Fibroblast of lung (primary cell): ENCODE results near the gene WDR45B. TPM values are rescaled to one million over a fixed set of nuclear protein-coding genes. Genes with fewer than 3 reads are reported as not detected.

Experiments
- DNase-seq, 2 donors: peaks; one replicate each; pipeline versions ENCODE4 v3.0.0 to v3.0.0-alpha.2; 2010; ENCODE audit warnings: low read depth in 2 of 2
- H2AFZ ChIP-seq: 2 replicates; pipeline ENCODE4 v1.5.1; 2012; ENCODE audit warnings: low read length, control low read depth, inconsistent platforms
- H3K27ac ChIP-seq: 2 replicates; pipeline ENCODE4 v1.5.1; 2011; ENCODE audit warnings: low read length, control low read depth; ENCODE audit not compliant: insufficient read depth
- H3K27me3 ChIP-seq: 2 replicates; pipeline ENCODE4 v1.5.1; 2011; ENCODE audit warnings: mild to moderate bottlenecking, low read length; ENCODE audit not compliant: control insufficient read depth, insufficient read depth
- H3K36me3 ChIP-seq: 2 replicates; pipeline ENCODE4 v1.5.1; 2011; ENCODE audit warnings: low read length; ENCODE audit not compliant: control insufficient read depth, insufficient read depth
- H3K4me1 ChIP-seq: 2 replicates; pipeline ENCODE4 v1.5.1; 2011; ENCODE audit warnings: low read length; ENCODE audit not compliant: control insufficient read depth, insufficient read depth; ENCODE audit errors: extremely low read depth
- H3K4me2 ChIP-seq: 2 replicates; pipeline ENCODE4 v1.5.1; 2011; ENCODE audit warnings: low read length, control low read depth; ENCODE audit not compliant: insufficient read depth; ENCODE audit errors: extremely low read depth
- H3K4me3 ChIP-seq, 4 experiments: fragments of 200-600 bp in 1 of 4; sonication (generic) in 1 of 4; replicated peaks in 1 of 4; 2 replicates each; pipeline ENCODE4 v1.5.1; 2011 to 2016; ENCODE audit warnings: low read length in 4 of 4, low read depth in 3 of 4, mild to moderate bottlenecking in 3 of 4, control low read depth in 2 of 4, inconsistent platforms in 1 of 4, mixed read lengths in 1 of 4; ENCODE audit not compliant: insufficient read depth in 1 of 4; ENCODE audit errors: control extremely low read depth in 1 of 4
- H3K79me2 ChIP-seq: 2 replicates; pipeline ENCODE4 v1.5.1; 2012; ENCODE audit warnings: mild to moderate bottlenecking, low read length, inconsistent platforms; ENCODE audit not compliant: control insufficient read depth, insufficient read depth
- H3K9ac ChIP-seq: 2 replicates; pipeline ENCODE4 v1.5.1; 2011; ENCODE audit warnings: mild to moderate bottlenecking, low read length, control low read depth; ENCODE audit not compliant: insufficient read depth
- H3K9me3 ChIP-seq: 2 replicates; pipeline ENCODE4 v1.5.1; 2012; ENCODE audit warnings: low read depth, low read length; ENCODE audit not compliant: control insufficient read depth, insufficient read depth
- H4K20me1 ChIP-seq: 2 replicates; pipeline ENCODE4 v1.5.1; 2011; ENCODE audit warnings: low read length; ENCODE audit not compliant: control insufficient read depth, insufficient read depth; ENCODE audit errors: extremely low read depth
- EZH2 ChIP-seq: IDR thresholded peaks from 2 replicates; pipeline ENCODE4 v1.5.1; 2012; ENCODE audit warnings: low read length, control low read depth, mild to moderate bottlenecking; ENCODE audit errors: missing control alignments
- polyA plus RNA-seq, 2 donors: library from polyadenylated mRNA; depleted of rRNA in 1 of 2; stranded (reverse) in 1 of 2; unstranded in 1 of 2; fragments of >200 nt; gene quantifications; 2 replicates each; pipeline ENCODE4 v1.2.1, GENCODE V29; 2011 to 2012; ENCODE audit warnings: missing spikeins in 1 of 2
- total RNA-seq: library from RNA; depleted of rRNA; stranded (reverse); fragments of >200 nt; gene quantifications from 2 replicates; pipeline ENCODE4 v1.2.1, GENCODE V29; 2014
- TF ChIP-seq, protein P1 (sequence below), 2 donors: IDR thresholded peaks in 1 of 2; conservative IDR thresholded peaks in 1 of 2; 1 replicate in 1 of 2; 2 replicates in 1 of 2; pipeline ENCODE4 v1.5.1; 2011 to 2012; ENCODE audit warnings: low read length in 2 of 2, control low read depth in 1 of 2, inconsistent platforms in 1 of 2, low read depth in 1 of 2, mild to moderate bottlenecking in 1 of 2

WDR45B gene
- total and polyA plus RNA-seq, 2 donors (not counting 1 experiment from before 2014, with no cell fraction given) = 66.2 to 95.2 TPM

DNA sequence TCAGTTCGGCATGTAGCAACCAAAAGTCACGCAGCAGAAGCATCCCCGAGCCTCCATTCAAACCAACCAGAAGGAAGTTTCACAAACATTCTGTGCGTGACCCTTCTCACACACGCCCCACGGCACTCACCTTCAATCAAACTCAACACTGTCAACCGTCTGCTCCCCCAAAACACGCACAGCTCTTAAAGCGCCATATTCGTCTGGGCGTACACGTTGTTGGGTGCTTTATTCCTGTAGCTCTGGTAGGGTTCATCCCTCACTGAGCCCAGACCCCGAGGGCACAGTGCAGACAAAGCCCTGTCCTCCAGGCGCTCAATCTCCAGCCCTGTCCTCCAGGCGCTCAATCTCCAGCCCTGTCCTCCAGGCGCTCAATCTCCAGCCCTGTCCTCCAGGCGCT, 48.0 kb upstream of the WDR45B start:
- H3K79me2 ChIP-seq = no peaks in the 10 kb centered on the region
- no peak overlapping the region for H3K27ac ChIP-seq
- no peaks in the 10 kb centered on the region for H3K9me3 ChIP-seq
- no peaks in the 10 kb centered on the region for H4K20me1 ChIP-seq
- peaks cover 6% of the 10 kb centered on the region for H3K27me3 ChIP-seq
- H2AFZ ChIP-seq = no peak overlapping the region
- no peak for DNase-seq
- no peak overlapping the region for H3K9ac ChIP-seq
- no peaks in the 10 kb centered on the region for H3K36me3 ChIP-seq
- H3K4me2 ChIP-seq = no peak overlapping the region
- no peak overlapping the region for H3K4me3 ChIP-seq
- H3K4me1 ChIP-seq = peaks cover 5% of the 10 kb centered on the region
- no peak for TF ChIP-seq EZH2
- TF ChIP-seq, protein P1, sequence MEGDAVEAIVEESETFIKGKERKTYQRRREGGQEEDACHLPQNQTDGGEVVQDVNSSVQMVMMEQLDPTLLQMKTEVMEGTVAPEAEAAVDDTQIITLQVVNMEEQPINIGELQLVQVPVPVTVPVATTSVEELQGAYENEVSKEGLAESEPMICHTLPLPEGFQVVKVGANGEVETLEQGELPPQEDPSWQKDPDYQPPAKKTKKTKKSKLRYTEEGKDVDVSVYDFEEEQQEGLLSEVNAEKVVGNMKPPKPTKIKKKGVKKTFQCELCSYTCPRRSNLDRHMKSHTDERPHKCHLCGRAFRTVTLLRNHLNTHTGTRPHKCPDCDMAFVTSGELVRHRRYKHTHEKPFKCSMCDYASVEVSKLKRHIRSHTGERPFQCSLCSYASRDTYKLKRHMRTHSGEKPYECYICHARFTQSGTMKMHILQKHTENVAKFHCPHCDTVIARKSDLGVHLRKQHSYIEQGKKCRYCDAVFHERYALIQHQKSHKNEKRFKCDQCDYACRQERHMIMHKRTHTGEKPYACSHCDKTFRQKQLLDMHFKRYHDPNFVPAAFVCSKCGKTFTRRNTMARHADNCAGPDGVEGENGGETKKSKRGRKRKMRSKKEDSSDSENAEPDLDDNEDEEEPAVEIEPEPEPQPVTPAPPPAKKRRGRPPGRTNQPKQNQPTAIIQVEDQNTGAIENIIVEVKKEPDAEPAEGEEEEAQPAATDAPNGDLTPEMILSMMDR (conservative IDR thresholded peaks at IDR 0.05 in 1 of 2, IDR thresholded peaks at IDR 0.05 in 1 of 2; ENCODE audit: low read depth in 1 of 2, low read length in 2 of 2) = no peak

DNA sequence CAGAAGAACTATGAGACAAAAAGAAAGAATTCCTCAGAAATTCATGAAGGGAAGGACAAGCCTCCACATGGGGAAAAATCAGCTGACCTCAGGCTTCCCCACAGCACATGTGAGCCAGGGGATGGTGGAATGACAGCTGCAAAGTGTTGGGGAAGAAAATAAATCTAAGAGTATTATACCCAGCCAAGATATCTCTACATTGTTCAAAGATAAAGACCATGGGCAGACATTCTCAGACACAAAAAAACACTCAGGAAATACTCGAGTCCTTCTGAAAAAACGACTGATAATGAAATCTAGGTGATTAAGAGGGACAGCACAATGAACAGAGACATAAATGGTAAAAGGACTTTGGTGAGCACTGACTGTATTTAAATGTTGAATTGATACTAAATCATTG, 46.4 kb upstream of the WDR45B start:
- peaks cover 6% of the 10 kb centered on the region for H3K27me3 ChIP-seq
- H3K4me1 ChIP-seq = peaks cover 5% of the 10 kb centered on the region
- no peak for TF ChIP-seq EZH2
- TF ChIP-seq, protein P1 (conservative IDR thresholded peaks at IDR 0.05 in 1 of 2, IDR thresholded peaks at IDR 0.05 in 1 of 2; ENCODE audit: low read depth in 1 of 2, low read length in 2 of 2) = no peak
- no peaks in the 10 kb centered on the region for H3K9me3 ChIP-seq
- no peak for DNase-seq
- H3K9ac ChIP-seq = no peak overlapping the region
- no peak overlapping the region for H3K27ac ChIP-seq
- no peaks in the 10 kb centered on the region for H3K79me2 ChIP-seq
- no peaks in the 10 kb centered on the region for H4K20me1 ChIP-seq
- no peak overlapping the region for H2AFZ ChIP-seq
- H3K4me2 ChIP-seq = no peak overlapping the region
- H3K36me3 ChIP-seq = no peaks in the 10 kb centered on the region
- H3K4me3 ChIP-seq = no peak overlapping the region

DNA sequence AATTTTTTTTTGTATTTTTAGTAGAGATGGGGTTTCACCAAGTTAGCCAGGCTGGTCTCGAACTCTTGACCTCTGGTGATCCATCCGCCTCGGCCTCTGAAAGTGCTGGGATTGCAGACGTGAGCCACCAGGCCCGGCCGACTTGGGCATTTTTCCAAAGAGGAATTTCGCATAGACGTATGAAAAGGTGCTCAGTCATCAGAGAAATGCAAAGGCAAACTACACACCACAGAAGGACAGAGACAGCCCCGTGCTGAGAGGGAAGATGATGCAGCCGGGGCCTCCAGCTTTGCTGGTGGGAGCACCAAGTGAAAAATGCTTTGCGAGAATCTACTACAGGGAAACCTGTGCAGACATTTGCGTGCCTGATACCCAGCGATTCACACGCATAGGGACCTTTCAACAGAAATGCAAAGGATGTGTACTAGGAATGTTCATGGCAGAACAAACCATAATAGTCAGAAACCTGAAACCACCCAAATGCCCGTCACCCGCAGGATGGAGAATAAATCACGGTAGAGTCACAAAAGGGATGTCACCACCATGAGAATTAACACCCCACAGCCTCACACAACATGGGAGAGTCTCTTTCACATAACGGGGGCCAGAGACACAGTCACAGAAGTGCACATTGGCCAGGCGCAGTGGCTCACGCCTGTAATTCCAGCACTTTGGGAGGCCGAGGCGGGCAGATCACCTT, 45.1 kb upstream of the WDR45B start:
- Histone ChIP-seq H3K79me2 (no peaks in the 10 kb centered on the region), H3K27me3 (peaks cover 6% of the 10 kb centered on the region), H4K20me1 (no peaks in the 10 kb centered on the region), H3K27ac (no peak overlapping the region), H3K4me2 (no peak overlapping the region), H3K9me3 (no peaks in the 10 kb centered on the region), H2AFZ (no peak overlapping the region), H3K4me3 (no peak overlapping the region), H3K36me3 (no peaks in the 10 kb centered on the region), H3K9ac (no peak overlapping the region), H3K4me1 (peaks cover 2% of the 10 kb centered on the region)
- no peak for TF ChIP-seq EZH2
- TF ChIP-seq, protein P1 (conservative IDR thresholded peaks at IDR 0.05 in 1 of 2, IDR thresholded peaks at IDR 0.05 in 1 of 2; ENCODE audit: low read depth in 1 of 2, low read length in 2 of 2) = no peak
- DNase-seq = no peak
